Measurements from ENCODE around the gene LRBA. TPM values are rescaled to one million over a fixed set of nuclear protein-coding genes. Genes with fewer than 3 reads are reported as not detected.

Gene LRBA
- polyA plus RNA-seq, 2 of the 4 experiments (the other 2 are of a cell fraction) = 10.7 to 25.1 TPM

DNA sequence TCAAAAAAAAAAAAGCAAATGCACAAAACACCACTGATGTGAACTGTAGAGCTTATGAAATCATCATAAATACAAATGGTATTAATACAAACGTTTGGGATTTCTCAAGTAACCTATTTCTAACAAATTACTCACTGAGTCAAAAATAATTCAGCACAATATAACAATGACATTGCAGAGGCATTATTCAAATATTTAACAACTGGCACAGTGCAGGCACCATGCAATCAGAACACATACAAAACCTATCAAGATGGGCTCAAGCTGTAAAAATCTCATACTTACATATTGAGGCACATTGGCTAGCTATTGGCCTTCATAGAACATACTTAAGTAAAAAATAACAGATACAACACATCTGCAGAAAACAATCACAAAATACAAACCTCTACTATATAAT is 81.1 kb downstream of the LRBA start:
- Histone ChIP-seq H3K4me2 (no peak overlapping the region), H3K4me3 (no peak overlapping the region), H3K4me1 (no peaks in the 10 kb centered on the region), H3K27ac (no peak overlapping the region), H3K9me3 (no peaks in the 10 kb centered on the region)
- CTCF ChIA-PET = no interaction called here
- ATAC-seq (no peak), DNase-seq (ENCODE audit: low read depth in 1 of 2, low spot score in 1 of 2) (no peak), FAIRE-seq (no peak)
- TF ChIP-seq HEYL (CRISPR knock-in tag; IDR thresholded peaks at IDR 0.05) (no peak), HOXA7 (CRISPR knock-in tag; IDR thresholded peaks at IDR 0.05) (no peak), JUNB (IDR thresholded peaks at IDR 0.05) (no peak), POLR2AphosphoS2 (conservative IDR thresholded peaks at IDR 0.05; ENCODE audit: low read length) (no peak), ZFP36 (IDR thresholded peaks at IDR 0.05; ENCODE audit: borderline replicate concordance, partially characterized antibody) (no peak), CBX8 (IDR thresholded peaks at IDR 0.05) (no peak), GATA3 (IDR thresholded peaks at IDR 0.05; ENCODE audit: borderline replicate concordance) (no peak)
- POLR2A ChIA-PET = no interaction called here
- 13% methylated on average over 1 of the region's 1 CpG for WGBS (ENCODE audit: missing lambda C conversion rate)

DNA sequence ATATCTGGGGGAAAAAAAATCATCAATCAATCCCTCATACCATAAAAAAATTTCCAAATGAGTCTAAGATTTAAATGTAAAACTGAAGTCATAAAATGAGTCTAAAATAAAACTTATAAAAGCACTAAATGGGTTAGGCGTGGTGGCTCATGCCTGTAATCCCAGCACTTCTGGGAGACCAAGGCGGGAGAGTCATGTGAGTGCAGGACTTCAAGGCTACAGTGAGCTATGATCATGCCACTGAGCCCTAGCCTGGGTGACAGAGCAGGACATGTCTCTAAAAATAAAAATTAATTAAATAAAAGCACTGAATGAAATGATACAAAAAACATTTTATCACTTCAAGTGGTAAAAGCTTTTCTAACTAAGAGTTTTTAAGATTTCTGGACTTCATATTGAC is 83.3 kb downstream of the LRBA start:
- WGBS (ENCODE audit: missing lambda C conversion rate) = 95% methylated on average over 2 of the region's 2 CpGs

DNA sequence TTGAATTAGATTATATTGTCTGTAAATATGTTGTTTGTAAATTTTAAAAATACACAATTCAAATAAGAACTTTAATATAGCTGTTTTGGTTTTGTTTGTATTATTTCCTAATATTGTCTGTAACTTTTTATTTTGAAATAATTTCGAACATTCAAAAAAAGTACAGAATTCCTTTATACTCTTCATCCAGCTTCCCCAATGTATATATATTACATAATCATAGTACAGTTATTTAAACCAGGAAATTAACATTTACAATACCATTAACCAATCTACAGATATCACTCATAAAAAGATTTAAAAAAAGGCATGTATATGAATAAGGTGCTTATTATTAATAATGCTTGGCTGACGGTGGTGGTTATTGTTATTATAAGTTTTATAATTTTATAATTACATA is 84.1 kb downstream of the LRBA start:
- no peak overlapping the region for H3K4me3 ChIP-seq
- DNase-seq (ENCODE audit: low read depth in 1 of 2, low spot score in 1 of 2) (no peak), ATAC-seq (no peak), FAIRE-seq (no peak)
- no peak overlapping the region for H3K4me2 ChIP-seq
- CTCF ChIA-PET = interaction anchor here (1.4 kb wide), 1 partner anchor 168 kb away, joined by 3 read pairs; the partner anchor contains the start of gene RPS3A
- H3K27ac ChIP-seq = no peak overlapping the region
- WGBS (ENCODE audit: missing lambda C conversion rate) = 91% methylated on average over 2 of the region's 2 CpGs
- POLR2A ChIA-PET = no interaction called here
- H3K9me3 ChIP-seq = no peaks in the 10 kb centered on the region
- no peaks in the 10 kb centered on the region for H3K4me1 ChIP-seq
- TF ChIP-seq KDM5A (IDR thresholded peaks at IDR 0.05) (no peak), HES2 (IDR thresholded peaks at IDR 0.05) (no peak), RARB (CRISPR knock-in tag; IDR thresholded peaks at IDR 0.05) (no peak), EHF (CRISPR knock-in tag; IDR thresholded peaks at IDR 0.05) (no peak), JUN (IDR thresholded peaks at IDR 0.05) (no peak), EP300 (IDR thresholded peaks at IDR 0.05) (no peak), HDAC2 (IDR thresholded peaks at IDR 0.05) (no peak), NFE2L2 (conservative IDR thresholded peaks at IDR 0.05; ENCODE audit: low read length) (no peak), ZNF302 (CRISPR knock-in tag; IDR thresholded peaks at IDR 0.05) (no peak), ZFP36 (IDR thresholded peaks at IDR 0.05; ENCODE audit: borderline replicate concordance, partially characterized antibody) (no peak), SREBF2 (IDR thresholded peaks at IDR 0.05) (no peak), CTCF (IDR thresholded peaks at IDR 0.05) (no peak)
- TF ChIP-seq, protein P1, sequence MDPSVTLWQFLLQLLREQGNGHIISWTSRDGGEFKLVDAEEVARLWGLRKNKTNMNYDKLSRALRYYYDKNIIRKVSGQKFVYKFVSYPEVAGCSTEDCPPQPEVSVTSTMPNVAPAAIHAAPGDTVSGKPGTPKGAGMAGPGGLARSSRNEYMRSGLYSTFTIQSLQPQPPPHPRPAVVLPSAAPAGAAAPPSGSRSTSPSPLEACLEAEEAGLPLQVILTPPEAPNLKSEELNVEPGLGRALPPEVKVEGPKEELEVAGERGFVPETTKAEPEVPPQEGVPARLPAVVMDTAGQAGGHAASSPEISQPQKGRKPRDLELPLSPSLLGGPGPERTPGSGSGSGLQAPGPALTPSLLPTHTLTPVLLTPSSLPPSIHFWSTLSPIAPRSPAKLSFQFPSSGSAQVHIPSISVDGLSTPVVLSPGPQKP (IDR thresholded peaks at IDR 0.05; ENCODE audit: low read depth, low read length) = no peak

More for the DNA sequence above, 83.3 kb downstream of the LRBA start:
- no peaks in the 10 kb centered on the region for H3K9me3 ChIP-seq
- DNase-seq (ENCODE audit: low read depth in 1 of 2, low spot score in 1 of 2) = no peak
- no peak overlapping the region for H3K4me3 ChIP-seq
- H3K4me1 ChIP-seq = no peaks in the 10 kb centered on the region
- ChIA-PET CTCF (interaction anchor here (1.4 kb wide), 1 partner anchor 167 kb away, joined by 3 read pairs; the partner anchor contains the start of gene RPS3A), POLR2A (no interaction called here)
- H3K27ac ChIP-seq = no peak overlapping the region
- TF ChIP-seq EP300 (IDR thresholded peaks at IDR 0.05) (no peak), HES2 (IDR thresholded peaks at IDR 0.05) (no peak), ZNF302 (CRISPR knock-in tag; IDR thresholded peaks at IDR 0.05) (no peak), FOSB (CRISPR knock-in tag; IDR thresholded peaks at IDR 0.05) (no peak), SREBF2 (IDR thresholded peaks at IDR 0.05) (no peak), E2F6 (IDR thresholded peaks at IDR 0.05; ENCODE audit: borderline replicate concordance, low read depth) (no peak), BCL3 (IDR thresholded peaks at IDR 0.05) (no peak), ZSCAN20 (CRISPR knock-in tag; IDR thresholded peaks at IDR 0.05) (no peak), NPAS2 (CRISPR knock-in tag; IDR thresholded peaks at IDR 0.05; ENCODE audit: borderline replicate concordance) (no peak), NFE2L2 (conservative IDR thresholded peaks at IDR 0.05; ENCODE audit: low read length) (no peak), RCOR1 (IDR thresholded peaks at IDR 0.05; ENCODE audit: low read depth, low read length) (no peak), GATA3 (IDR thresholded peaks at IDR 0.05; ENCODE audit: borderline replicate concordance) (no peak), FOSL2 (IDR thresholded peaks at IDR 0.05) (no peak), FOSL2 (CRISPR knock-in tag; IDR thresholded peaks at IDR 0.05) (no peak), TFCP2L1 (CRISPR knock-in tag; IDR thresholded peaks at IDR 0.05) (no peak), TP53 (CRISPR knock-in tag; IDR thresholded peaks at IDR 0.05) (no peak), FOXS1 (CRISPR knock-in tag; IDR thresholded peaks at IDR 0.05) (no peak), RAD21 (conservative IDR thresholded peaks at IDR 0.05 in 1 of 2, IDR thresholded peaks at IDR 0.05 in 1 of 2) (no peak)
- TF ChIP-seq, protein P2, sequence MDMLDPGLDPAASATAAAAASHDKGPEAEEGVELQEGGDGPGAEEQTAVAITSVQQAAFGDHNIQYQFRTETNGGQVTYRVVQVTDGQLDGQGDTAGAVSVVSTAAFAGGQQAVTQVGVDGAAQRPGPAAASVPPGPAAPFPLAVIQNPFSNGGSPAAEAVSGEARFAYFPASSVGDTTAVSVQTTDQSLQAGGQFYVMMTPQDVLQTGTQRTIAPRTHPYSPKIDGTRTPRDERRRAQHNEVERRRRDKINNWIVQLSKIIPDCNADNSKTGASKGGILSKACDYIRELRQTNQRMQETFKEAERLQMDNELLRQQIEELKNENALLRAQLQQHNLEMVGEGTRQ (IDR thresholded peaks at IDR 0.05) = no peak
- no peak for ATAC-seq
- FAIRE-seq = no peak
- H3K4me2 ChIP-seq = no peak overlapping the region

All from A549 (cell line).